HG03342 (cell line): ENCODE results near the gene DAPK2.
A peak's percentile ranks its signal among the peaks of the same experiment; 100 is the strongest.

ENCODE experiments used
- ATAC-seq: cut with Tn5 transposase; IDR thresholded peaks from one replicate; pipeline ENCODE4 v1.9.1; 2021; ENCODE audit warnings: mild to moderate bottlenecking, moderate library complexity; ENCODE audit not compliant: unreplicated experiment

Gene DAPK2

GRCh38 chr15:63879211-63879610 lies 167.1 kb downstream of the DAPK2 start:
- no peak for ATAC-seq

- ATAC-seq: no peak
Measured at GRCh38 chr15:63877713-63878271, 168.5 kb downstream of the DAPK2 start.

- ATAC-seq: no peak
Measured at GRCh38 chr15:63876085-63876662, 170.1 kb downstream of the DAPK2 start.

- no peak for ATAC-seq
Measured at GRCh38 chr15:63874616-63875015, 171.7 kb downstream of the DAPK2 start.

GRCh38 chr15:63872759-63873510 lies 173.3 kb downstream of the DAPK2 start:
- no peak for ATAC-seq

GRCh38 chr15:63870487-63871209 lies 175.6 kb downstream of the DAPK2 start:
- ATAC-seq: no peak

GRCh38 chr15:63870043-63870394 lies 176.3 kb downstream of the DAPK2 start:
- no peak for ATAC-seq

GRCh38 chr15:63869371-63870042 lies 176.8 kb downstream of the DAPK2 start:
- ATAC-seq: no peak

- no peak for ATAC-seq
Measured at GRCh38 chr15:63864186-63864585, 182.1 kb downstream of the DAPK2 start.

GRCh38 chr15:63861946-63862517 lies 184.3 kb downstream of the DAPK2 start:
- ATAC-seq: no peak

- ATAC-seq: no peak
Measured at GRCh38 chr15:63860555-63860954, 185.7 kb downstream of the DAPK2 start.

GRCh38 chr15:63860155-63860554 lies 186.1 kb downstream of the DAPK2 start:
- ATAC-seq: peak; percentile 66

- ATAC-seq: no peak
Measured at GRCh38 chr15:63858881-63859280, 187.4 kb downstream of the DAPK2 start.

- ATAC-seq: no peak
Measured at GRCh38 chr15:63858448-63858847, 187.8 kb downstream of the DAPK2 start.

- ATAC-seq: no peak
Measured at GRCh38 chr15:63857461-63857856, 188.8 kb downstream of the DAPK2 start.
